MM.1S (cell line): ENCODE results near the gene AGBL1.

ENCODE experiments used
- DNase-seq: peaks from one replicate; pipeline ENCODE4 v3.0.0-alpha.2; 2015
- H2AFZ ChIP-seq: fragments of 300-600 bp; sonication (generic); 2 replicates; pipeline ENCODE4 v1.6.0; 2016; ENCODE audit warnings: antibody characterized with exemption, low read length
- H3F3A ChIP-seq: fragments of 300-600 bp; sonication (generic); 2 replicates; pipeline ENCODE4 v1.6.1; 2016; ENCODE audit warnings: mild to moderate bottlenecking, antibody characterized with exemption, low read length, moderate library complexity, mixed read lengths; ENCODE audit not compliant: insufficient read depth
- H3K27ac ChIP-seq: fragments of 300-600 bp; sonication (generic); 2 replicates; pipeline ENCODE4 v1.5.1; 2016; ENCODE audit warnings: mild to moderate bottlenecking, low read length
- H3K27me3 ChIP-seq: fragments of 300-600 bp; sonication (generic); replicated peaks from 2 replicates; pipeline ENCODE4 v1.6.0; 2016; ENCODE audit warnings: low read length; ENCODE audit not compliant: insufficient read depth
- H3K36me3 ChIP-seq: fragments of 300-600 bp; sonication (generic); replicated peaks from 2 replicates; pipeline ENCODE4 v1.6.1; 2016; ENCODE audit warnings: mild to moderate bottlenecking, low read length, mixed read lengths; ENCODE audit not compliant: insufficient read depth
- H3K4me1 ChIP-seq: fragments of 300-600 bp; sonication (generic); 2 replicates; pipeline ENCODE4 v1.6.1; 2016; ENCODE audit warnings: low read length, mixed read lengths
- H3K4me2 ChIP-seq: fragments of 300-600 bp; sonication (generic); 2 replicates; pipeline ENCODE4 v1.6.0; 2016; ENCODE audit warnings: low read depth, low read length
- H3K4me3 ChIP-seq: fragments of 300-600 bp; sonication (generic); 2 replicates; pipeline ENCODE4 v1.5.1; 2016; ENCODE audit warnings: low read length, mixed read lengths
- H3K79me2 ChIP-seq: fragments of 300-600 bp; sonication (generic); 2 replicates; pipeline ENCODE4 v1.6.1; 2016; ENCODE audit warnings: mixed run types, low read length, mixed read lengths
- H3K9ac ChIP-seq: fragments of 300-600 bp; sonication (generic); 2 replicates; pipeline ENCODE4 v1.6.1; 2016; ENCODE audit warnings: low read length, mixed read lengths
- H3K9me2 ChIP-seq: fragments of 300-600 bp; sonication (generic); replicated peaks from 2 replicates; pipeline ENCODE4 v1.6.1; 2016; ENCODE audit warnings: mild to moderate bottlenecking, low read length, mixed read lengths; ENCODE audit not compliant: insufficient read depth
- H3K9me3 ChIP-seq: fragments of 300-600 bp; sonication (generic); replicated peaks from 2 replicates; pipeline ENCODE4 v1.6.1; 2016; ENCODE audit warnings: mild to moderate bottlenecking, low read length, mixed read lengths; ENCODE audit not compliant: insufficient read depth
- H4K20me1 ChIP-seq: fragments of 300-600 bp; sonication (generic); 2 replicates; pipeline ENCODE4 v1.6.1; 2016; ENCODE audit warnings: mild to moderate bottlenecking, low read length, moderate library complexity, mixed read lengths; ENCODE audit not compliant: insufficient read depth
- EZH2 ChIP-seq: fragments of 300-600 bp; sonication (generic); optimal IDR thresholded peaks from 2 replicates; pipeline ENCODE3; 2017; ENCODE audit warnings: low read depth, mild to moderate bottlenecking, antibody characterized with exemption, low read length, mixed read lengths
- EZH2phosphoT487 ChIP-seq: fragments of 300-600 bp; sonication (generic); IDR thresholded peaks from 2 replicates; pipeline ENCODE4 v1.6.1; 2018; ENCODE audit warnings: antibody characterized with exemption, low read length
- TF ChIP-seq, protein P1 (sequence below): fragments of 300-600 bp; sonication (generic); IDR thresholded peaks from 2 replicates; pipeline ENCODE4 v1.5.1; 2016; ENCODE audit warnings: antibody characterized with exemption, low read length, mixed read lengths

AGBL1 gene

GRCh38 chr15:86741917-86742316 lies 662.2 kb downstream of the AGBL1 start:
- TF ChIP-seq EZH2 (no peak), EZH2phosphoT487 (no peak)
- TF ChIP-seq, protein P1, sequence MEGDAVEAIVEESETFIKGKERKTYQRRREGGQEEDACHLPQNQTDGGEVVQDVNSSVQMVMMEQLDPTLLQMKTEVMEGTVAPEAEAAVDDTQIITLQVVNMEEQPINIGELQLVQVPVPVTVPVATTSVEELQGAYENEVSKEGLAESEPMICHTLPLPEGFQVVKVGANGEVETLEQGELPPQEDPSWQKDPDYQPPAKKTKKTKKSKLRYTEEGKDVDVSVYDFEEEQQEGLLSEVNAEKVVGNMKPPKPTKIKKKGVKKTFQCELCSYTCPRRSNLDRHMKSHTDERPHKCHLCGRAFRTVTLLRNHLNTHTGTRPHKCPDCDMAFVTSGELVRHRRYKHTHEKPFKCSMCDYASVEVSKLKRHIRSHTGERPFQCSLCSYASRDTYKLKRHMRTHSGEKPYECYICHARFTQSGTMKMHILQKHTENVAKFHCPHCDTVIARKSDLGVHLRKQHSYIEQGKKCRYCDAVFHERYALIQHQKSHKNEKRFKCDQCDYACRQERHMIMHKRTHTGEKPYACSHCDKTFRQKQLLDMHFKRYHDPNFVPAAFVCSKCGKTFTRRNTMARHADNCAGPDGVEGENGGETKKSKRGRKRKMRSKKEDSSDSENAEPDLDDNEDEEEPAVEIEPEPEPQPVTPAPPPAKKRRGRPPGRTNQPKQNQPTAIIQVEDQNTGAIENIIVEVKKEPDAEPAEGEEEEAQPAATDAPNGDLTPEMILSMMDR: no peak

DNA sequence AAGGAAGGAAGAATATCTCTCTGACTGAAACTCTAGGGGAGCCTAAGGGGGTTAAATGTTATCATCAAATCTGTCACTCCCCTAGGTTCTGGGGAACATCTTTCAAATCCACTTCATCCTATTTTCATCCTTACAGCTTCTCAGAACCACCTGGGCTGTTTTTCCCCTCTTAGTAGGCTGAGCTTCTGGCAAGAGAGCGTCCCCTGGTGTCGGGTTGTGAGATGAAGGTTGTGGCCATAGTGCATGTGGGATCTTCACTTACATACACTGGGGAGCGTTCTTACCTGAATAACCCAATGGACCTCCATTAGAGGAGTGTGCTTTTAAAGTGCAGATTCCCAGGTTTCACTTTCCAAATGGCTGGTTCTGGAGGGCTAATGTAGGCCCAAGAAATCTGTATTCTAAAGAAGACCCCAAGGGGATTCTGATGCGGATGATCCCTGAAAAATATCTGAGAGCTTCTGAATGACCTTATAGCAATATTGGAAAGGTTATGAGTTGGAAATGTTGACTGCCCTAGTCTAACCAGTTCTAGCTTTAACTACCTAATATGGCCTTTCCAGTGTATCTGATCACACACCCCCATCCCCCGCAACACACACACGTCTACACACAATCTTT lies 663.7 kb downstream of the AGBL1 start:
- no peak overlapping the region for H3K4me3 ChIP-seq
- DNase-seq: peak; percentile 29
- no peak overlapping the region for H3K27ac ChIP-seq
- no peaks in the 10 kb centered on the region for H4K20me1 ChIP-seq
- no peaks in the 10 kb centered on the region for H3K9me3 ChIP-seq
- no peaks in the 10 kb centered on the region for H3K9me2 ChIP-seq
- no peak for TF ChIP-seq EZH2
- TF ChIP-seq, protein P1: peak; percentile 70
- no peaks in the 10 kb centered on the region for H3F3A ChIP-seq
- H3K4me1 ChIP-seq: no peaks in the 10 kb centered on the region
- no peaks in the 10 kb centered on the region for H3K79me2 ChIP-seq
- H2AFZ ChIP-seq: no peak overlapping the region
- H3K36me3 ChIP-seq: no peaks in the 10 kb centered on the region
- H3K27me3 ChIP-seq: no peaks in the 10 kb centered on the region
- H3K4me2 ChIP-seq: no peak overlapping the region
- no peak overlapping the region for H3K9ac ChIP-seq

More at GRCh38 chr15:86741917-86742316, 662.2 kb downstream of the AGBL1 start:
- no peaks in the 10 kb centered on the region for H3K27me3 ChIP-seq
- no peak overlapping the region for H3K27ac ChIP-seq
- no peaks in the 10 kb centered on the region for H3K79me2 ChIP-seq
- no peak overlapping the region for H3K4me3 ChIP-seq
- H4K20me1 ChIP-seq: no peaks in the 10 kb centered on the region
- H3F3A ChIP-seq: no peaks in the 10 kb centered on the region
- H2AFZ ChIP-seq: no peak overlapping the region
- H3K36me3 ChIP-seq: no peaks in the 10 kb centered on the region
- no peaks in the 10 kb centered on the region for H3K4me1 ChIP-seq
- H3K4me2 ChIP-seq: no peak overlapping the region
- no peaks in the 10 kb centered on the region for H3K9me3 ChIP-seq
- H3K9ac ChIP-seq: no peak overlapping the region
- DNase-seq: no peak
- no peaks in the 10 kb centered on the region for H3K9me2 ChIP-seq

GRCh38 chr15:86744198-86744780 lies 664.6 kb downstream of the AGBL1 start:
- no peaks in the 10 kb centered on the region for H4K20me1 ChIP-seq
- no peak overlapping the region for H3K4me2 ChIP-seq
- H2AFZ ChIP-seq: no peak overlapping the region
- no peaks in the 10 kb centered on the region for H3K9me3 ChIP-seq
- no peaks in the 10 kb centered on the region for H3K79me2 ChIP-seq
- H3K4me3 ChIP-seq: no peak overlapping the region
- TF ChIP-seq EZH2phosphoT487 (no peak), EZH2 (no peak)
- TF ChIP-seq, protein P1: no peak
- H3K4me1 ChIP-seq: no peaks in the 10 kb centered on the region
- H3K27ac ChIP-seq: no peak overlapping the region
- no peak overlapping the region for H3K9ac ChIP-seq
- H3K27me3 ChIP-seq: no peaks in the 10 kb centered on the region
- no peak for DNase-seq
- no peaks in the 10 kb centered on the region for H3K36me3 ChIP-seq
- H3F3A ChIP-seq: no peaks in the 10 kb centered on the region
- no peaks in the 10 kb centered on the region for H3K9me2 ChIP-seq
